T follicular helper cell (primary cell): ENCODE data around the gene SLC30A2.
"Not testable (repeated sequence)": the region's sequence is repeated elsewhere in the genome, so short reads cannot be mapped to it uniquely, and the experiment has no call there.

Experiments
- DNase-seq: peaks from one replicate; pipeline ENCODE4 v3.0.0-alpha.2; 2020; ENCODE audit warnings: low read depth
- total RNA-seq, 2 experiments: gene quantifications; one replicate each; lab custom pipeline; 2026; lab: John Stamatoyannopoulos, UW

SLC30A2 gene
- total RNA-seq, result 0 to 0.04 reads per million in 2 experiments

DNA sequence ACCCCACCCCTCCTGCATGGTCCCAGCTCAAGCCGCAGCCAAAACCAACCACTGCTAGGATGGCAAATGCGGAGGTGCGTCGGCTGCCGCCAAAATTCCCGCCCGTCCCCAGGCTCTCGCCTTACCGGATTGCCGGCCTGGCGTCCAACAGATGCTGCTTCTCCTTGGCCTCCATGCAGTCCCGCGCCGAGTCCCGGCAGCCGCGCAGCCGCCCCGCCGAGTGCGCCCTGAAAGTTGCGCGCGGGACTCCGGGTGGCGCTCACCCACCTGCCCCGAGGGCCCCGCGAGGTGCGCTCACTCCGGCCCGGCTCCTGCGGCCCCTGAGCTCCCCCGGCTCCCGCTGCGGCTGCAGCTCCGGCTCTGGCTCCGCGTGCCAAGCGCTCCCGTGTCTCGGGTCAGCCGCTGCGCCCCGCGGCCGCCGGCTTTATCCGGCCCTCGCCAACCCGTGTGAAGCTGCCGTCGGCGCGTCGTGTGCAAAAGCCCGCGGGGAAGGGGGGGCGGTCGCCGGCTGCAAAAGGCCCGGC, at the start of gene SLC30A2:
Gene SLC30A2, minus strand, starts transcription at position 397 of the 524 bp plus-strand sequence. Its CDS starts 222 bp downstream, at position 175.
- no peak for DNase-seq

DNA sequence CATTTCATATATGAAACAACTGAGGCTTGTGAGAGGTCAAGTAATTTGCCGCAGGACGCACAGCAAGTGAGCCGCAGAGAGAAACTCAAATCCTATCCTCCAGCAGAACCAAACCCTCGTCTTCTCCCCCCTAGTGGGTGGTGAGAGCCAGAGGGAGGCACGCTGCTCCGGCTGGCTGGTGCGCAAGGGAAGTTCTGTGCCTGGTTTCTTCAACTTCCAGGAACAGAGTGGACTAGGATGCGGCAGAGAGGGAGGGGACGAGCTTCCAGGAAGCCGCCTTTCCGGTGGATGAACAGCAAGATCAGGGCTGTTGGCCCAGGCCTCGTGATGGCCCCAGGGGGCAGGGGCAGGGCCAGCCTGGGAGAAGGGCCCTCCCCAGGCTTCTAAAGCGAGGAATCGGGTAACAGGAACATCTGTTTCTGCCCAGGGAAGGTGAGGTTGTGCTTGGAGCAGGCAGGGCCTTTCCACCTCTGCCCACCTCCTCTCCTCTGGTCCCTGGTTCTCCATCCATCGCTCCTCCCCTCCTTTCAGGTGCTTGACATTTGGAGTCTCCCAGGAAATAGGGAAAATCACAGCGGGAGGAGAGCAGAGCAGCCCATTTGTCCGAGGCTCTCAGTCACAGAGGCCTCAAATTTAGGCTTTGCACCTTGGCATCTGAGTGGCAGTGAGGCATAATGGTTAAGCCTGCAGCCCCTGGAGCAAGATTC, 48.9 kb upstream of the SLC30A2 start:
- DNase-seq, result no peak

- no peak for DNase-seq
Observed at GRCh38 chr1:26094076-26094669, 48.3 kb upstream of the SLC30A2 start.

DNA sequence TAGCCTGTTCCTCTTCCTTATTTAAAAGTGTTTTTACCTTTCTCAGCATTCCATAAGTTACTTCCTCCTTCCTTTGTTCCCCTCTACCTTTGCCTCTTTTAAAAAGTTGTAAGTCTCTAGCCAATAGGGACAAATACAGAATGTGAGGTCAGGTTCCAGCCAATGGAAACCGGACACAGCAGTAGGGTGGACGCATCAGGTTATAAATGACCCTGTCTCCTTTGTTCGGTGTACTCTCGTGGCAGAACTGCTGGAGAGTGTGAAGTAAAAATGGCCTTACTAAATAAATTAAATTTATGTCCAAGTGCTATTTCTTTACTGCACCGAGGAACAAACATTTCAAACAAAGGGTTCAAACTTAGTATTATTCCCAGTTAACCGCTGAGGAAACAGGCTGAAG, 47.7 kb upstream of the SLC30A2 start:
- DNase-seq, result not testable (repeated sequence)

- DNase-seq, result no peak
Observed at GRCh38 chr1:26092422-26092821, 46.5 kb upstream of the SLC30A2 start.

GRCh38 chr1:26090893-26091292, 45.0 kb upstream of the SLC30A2 start:
- DNase-seq, result no peak

GRCh38 chr1:26089125-26089524, 43.2 kb upstream of the SLC30A2 start:
- no peak for DNase-seq

DNA sequence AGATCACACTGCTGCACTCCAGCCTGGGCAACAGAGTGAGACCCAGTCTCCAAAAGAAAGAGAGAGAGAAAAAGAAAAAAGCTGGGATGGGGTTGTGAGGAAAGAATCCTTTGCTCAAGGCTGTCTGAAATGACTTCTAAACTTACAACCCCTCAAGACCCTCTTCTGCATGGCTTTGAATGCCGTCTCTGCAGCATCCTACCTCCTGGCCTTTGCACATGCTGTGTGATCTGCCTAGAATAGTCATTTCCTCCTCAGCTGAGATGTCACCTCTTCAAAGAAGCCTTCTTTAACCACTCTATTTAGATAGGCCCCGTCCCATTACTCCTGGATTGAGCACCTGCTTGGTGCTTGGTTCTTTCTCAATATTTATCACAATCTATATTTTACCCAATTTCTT, 38.9 kb upstream of the SLC30A2 start:
- DNase-seq, result no peak

GRCh38 chr1:26084091-26084561, 38.2 kb upstream of the SLC30A2 start:
- DNase-seq, result no peak

GRCh38 chr1:26083208-26083607, 37.3 kb upstream of the SLC30A2 start:
- no peak for DNase-seq

- no peak for DNase-seq
Observed at GRCh38 chr1:26082020-26082350, 36.1 kb upstream of the SLC30A2 start.

GRCh38 chr1:26081267-26082019, 35.5 kb upstream of the SLC30A2 start:
- no peak for DNase-seq

DNA sequence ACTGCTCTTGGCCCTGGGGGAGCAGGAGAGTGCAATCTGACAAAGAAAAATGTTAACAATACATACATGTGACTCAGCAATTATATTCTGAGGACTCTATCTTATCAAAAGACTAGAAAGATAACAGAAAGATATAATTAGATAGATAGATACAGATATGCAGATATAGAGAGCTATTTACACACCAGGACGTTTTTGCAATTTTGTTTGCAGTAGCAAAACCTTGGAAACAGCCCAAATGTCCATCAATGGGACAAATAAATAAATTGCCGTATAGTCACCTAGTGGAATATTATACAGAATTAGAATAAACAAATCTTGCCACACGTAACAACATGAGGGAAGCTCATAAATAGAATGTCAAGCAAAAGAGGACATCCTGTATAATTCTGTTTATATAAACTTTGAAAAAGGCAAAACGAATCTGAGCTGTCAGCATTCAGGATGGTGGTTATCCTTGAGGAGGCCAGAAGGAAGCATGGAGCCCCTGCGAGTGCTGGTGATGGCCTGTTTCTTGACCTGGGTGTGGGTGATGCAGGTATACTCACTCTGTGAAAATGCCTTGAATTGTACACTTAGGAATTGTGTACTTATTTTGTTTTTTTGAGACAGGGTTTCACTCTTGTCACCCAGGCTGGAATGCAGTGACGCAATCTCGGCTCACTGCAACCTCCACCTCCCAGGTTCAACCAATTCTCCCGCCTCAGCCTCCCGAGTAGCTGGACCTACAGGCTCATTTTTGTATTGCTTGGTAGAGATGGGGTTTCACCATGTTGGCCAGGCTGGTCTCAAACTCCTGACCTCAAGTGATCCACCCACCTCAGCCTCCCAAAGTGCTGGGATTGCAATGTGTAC, 34.3 kb upstream of the SLC30A2 start:
- no peak for DNase-seq

GRCh38 chr1:26079178-26079563, 33.3 kb upstream of the SLC30A2 start:
- no peak for DNase-seq

GRCh38 chr1:26078286-26079177, 32.6 kb upstream of the SLC30A2 start:
- DNase-seq, result no peak

DNA sequence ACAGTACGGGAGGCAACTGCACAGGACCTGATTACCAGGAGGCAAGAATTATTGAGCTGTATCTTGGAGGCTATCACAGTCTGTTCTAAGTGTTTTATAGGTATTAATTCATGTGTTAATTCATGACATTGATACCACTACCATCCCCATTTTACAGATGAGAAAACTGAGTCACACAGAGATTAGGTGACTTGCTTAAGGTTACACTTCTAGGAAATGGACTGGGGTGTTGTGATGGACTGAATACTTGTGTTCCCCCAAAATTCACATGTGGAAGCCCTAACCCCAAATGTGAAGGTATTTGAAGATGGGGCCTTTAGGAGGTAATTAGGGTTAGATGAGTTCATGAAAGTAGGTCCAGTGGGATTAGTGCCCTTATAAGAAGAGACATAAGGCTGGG, 31.6 kb upstream of the SLC30A2 start:
- DNase-seq, result no peak

DNA sequence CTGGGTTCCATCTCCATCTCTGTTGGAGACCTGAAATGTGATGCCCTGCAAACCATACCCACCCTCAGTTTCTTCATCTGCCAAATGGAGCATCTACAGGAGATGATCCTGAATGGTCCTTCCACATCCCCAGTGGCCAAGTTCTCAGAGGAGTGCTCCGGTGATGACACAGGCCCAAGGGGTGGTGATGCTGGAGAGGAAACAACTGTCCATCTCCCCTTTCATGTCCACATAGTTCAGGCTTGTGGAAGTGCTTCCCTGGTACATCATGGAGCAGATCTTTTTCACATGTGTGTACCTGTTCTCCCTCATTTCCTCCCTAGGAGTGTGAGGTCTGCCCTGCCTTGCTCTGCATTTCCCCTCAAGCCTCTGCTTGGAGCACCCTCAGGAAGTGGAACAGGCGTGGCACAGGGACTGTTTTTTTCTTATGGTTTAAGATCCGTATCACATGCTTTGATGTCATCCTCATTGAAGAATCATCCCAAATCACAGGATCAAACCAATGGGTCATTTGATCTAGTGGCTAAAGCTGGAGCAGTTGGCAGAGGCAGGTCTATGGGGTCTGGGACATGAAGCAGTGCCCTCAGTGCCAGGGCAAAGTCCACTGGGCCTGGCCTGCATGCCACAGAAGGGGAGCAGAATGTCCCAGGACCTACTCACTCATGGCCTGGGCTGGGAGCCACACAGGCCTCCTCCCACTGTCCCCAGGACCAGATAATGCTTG, 29.7 kb upstream of the SLC30A2 start:
- no peak for DNase-seq

DNA sequence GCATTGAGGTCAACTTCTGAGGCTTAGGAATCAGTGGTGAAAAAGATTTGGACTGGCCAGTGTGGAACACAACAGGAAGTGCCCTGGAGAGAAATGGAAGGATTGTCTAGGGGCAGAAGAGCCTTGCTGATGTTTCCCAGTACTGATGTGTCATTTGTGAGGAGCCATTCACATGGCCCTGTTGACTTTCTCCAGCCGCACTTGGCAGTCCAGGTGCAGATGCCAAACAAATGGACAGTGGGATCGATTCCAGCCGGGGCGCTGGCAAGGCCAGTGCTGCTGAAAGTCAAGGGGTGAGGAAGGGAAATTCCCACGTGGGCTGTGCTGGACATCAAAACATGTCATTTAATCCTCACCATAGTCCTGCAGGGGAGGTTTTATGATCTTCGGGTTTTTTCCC, 26.4 kb upstream of the SLC30A2 start:
- DNase-seq, result no peak

DNA sequence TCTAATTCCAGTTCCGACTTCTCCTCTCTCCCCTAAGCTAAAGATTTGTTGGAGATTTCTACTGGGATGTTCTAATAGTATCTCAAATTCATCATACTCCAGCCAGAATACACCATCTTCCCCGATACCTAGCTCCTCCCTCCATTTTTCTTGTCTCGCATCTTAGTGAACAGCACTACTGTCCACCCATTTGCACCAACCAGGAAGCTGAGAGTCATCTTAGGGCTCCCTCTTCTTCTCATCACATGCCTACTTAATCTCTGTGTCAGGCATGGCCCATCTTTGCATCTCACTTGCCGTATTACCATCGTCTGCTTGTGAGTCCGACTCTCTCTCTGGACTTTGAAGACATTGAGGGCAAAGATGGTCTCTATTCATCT, 25.0 kb upstream of the SLC30A2 start:
- no peak for DNase-seq

DNA sequence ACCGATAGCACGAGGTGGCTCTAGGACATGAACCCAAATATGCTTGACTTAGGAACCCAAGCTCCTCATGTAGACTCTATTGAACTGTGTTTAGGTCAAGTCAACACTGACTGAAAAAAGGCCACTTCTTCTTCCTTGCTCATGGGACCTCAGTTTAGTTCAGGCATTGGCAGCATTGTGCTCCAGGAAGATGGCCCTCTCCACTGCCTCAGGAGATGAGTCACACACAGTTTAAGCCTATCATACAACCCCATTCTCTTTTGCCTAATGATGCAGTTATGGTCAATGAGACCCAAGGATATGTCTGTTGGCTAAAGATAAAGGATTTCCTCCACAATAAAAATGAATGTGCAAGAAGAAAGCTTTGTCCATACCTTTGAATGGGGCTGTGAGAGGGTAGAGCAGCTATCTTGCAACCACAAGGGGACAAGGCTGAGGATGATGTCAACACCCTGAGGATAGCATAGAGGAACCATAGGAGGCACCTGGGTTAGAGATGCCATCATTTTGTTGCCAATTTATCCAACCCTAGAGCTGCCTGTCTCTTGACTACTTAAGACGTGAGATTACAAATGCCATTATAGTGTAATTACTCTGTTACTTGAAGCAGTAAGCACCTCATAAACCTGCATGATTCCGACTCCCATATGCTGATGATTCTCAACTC, 24.5 kb upstream of the SLC30A2 start:
- no peak for DNase-seq
